Measurements from ENCODE around the gene UBR2. TPM values are rescaled to one million over a fixed set of nuclear protein-coding genes. Genes with fewer than 3 reads are reported as not detected.

The UBR2 gene
- total and polyA plus RNA-seq, 9 of the 15 experiments (the other 6 are each of a cell fraction or from before 2014, with no cell fraction given): 9.1 to 38.9 (median 23.4) TPM

GRCh38 chr6:42599558-42599957, 35.7 kb downstream of the UBR2 start:
- no TSS peak for BruUV-seq (replicated peaks)
- FAIRE-seq (no peak), ATAC-seq (no peak), DNase-seq (ENCODE audit: extremely low read depth in 1 of 4, low spot score in 3 of 4) (no peak)
- POLR2A ChIA-PET: no interaction called here
- H3K27me3 ChIP-seq (ENCODE audit: control insufficient read depth in 2 of 2, insufficient read depth in 2 of 2, low read length in 2 of 2): no peaks in the 10 kb centered on the region
- H3K4me3 ChIP-seq: no peak overlapping the region
- no peak overlapping the region for H2AFZ ChIP-seq (ENCODE audit: low read depth, low read length)
- H4K20me1 ChIP-seq (replicated peaks; ENCODE audit: control insufficient read depth, insufficient read depth, low read length): no peaks in the 10 kb centered on the region
- peaks cover 8% of the 10 kb centered on the region for H3K79me2 ChIP-seq (ENCODE audit: control insufficient read depth, insufficient read depth, low read length)
- H3K27ac ChIP-seq (ENCODE audit: extremely low read depth, low read depth, low read length): no peak overlapping the region
- H3K4me1 ChIP-seq (replicated peaks in 1 of 2; ENCODE audit: control insufficient read depth in 2 of 2, insufficient read depth in 2 of 2, low read length in 2 of 2): no peaks in the 10 kb centered on the region
- 83% methylated on average over 3 of the region's 3 CpGs for WGBS (ENCODE audit: insufficient coverage, low coverage, missing lambda C conversion rate)
- no peak overlapping the region for H3K4me2 ChIP-seq (ENCODE audit: insufficient read depth, low read length)
- CTCF ChIA-PET (ENCODE audit: low intra/inter-chr PET ratio): no interaction called here
- no peak overlapping the region for H3K9ac ChIP-seq (ENCODE audit: insufficient read depth in 1 of 2, low read depth in 2 of 2, low read length in 2 of 2)
- in situ Hi-C loops (cut with MboI) (no loop called here), intact Hi-C loops (cut with micrococcal nuclease) (no loop called here)
- peaks cover 34% of the 10 kb centered on the region; the same call in 2 of the 3 replicates for H3K36me3 ChIP-seq (ENCODE audit: control insufficient read depth, insufficient read depth, low read length)
- no peaks in the 10 kb centered on the region for H3K9me3 ChIP-seq (replicated peaks; ENCODE audit: control insufficient read depth, insufficient read depth, low read depth, low read length)
- H3K9me1 ChIP-seq (ENCODE audit: control insufficient read depth, insufficient read depth, low read length): no peaks in the 10 kb centered on the region
- no peak for TF ChIP-seq KLF1 (tag; IDR thresholded peaks at IDR 0.05)
- TF ChIP-seq ZNF347 (CRISPR knock-in tag; IDR thresholded peaks at IDR 0.05; ENCODE audit: low read depth): no peak
- TF ChIP-seq BMI1 (IDR thresholded peaks at IDR 0.05; ENCODE audit: low read length): no peak
- no peak for TF ChIP-seq ZNF668 (CRISPR knock-in tag; IDR thresholded peaks at IDR 0.05)
- no peak for TF ChIP-seq PHB2 (IDR thresholded peaks at IDR 0.05; ENCODE audit: low read depth)
- no peak for TF ChIP-seq RREB1 (CRISPR knock-in tag; IDR thresholded peaks at IDR 0.05)
- no peak for TF ChIP-seq CHD7 (IDR thresholded peaks at IDR 0.05; ENCODE audit: low read depth, low read length)
